ENCODE results near the gene SPTSSB.

DNA sequence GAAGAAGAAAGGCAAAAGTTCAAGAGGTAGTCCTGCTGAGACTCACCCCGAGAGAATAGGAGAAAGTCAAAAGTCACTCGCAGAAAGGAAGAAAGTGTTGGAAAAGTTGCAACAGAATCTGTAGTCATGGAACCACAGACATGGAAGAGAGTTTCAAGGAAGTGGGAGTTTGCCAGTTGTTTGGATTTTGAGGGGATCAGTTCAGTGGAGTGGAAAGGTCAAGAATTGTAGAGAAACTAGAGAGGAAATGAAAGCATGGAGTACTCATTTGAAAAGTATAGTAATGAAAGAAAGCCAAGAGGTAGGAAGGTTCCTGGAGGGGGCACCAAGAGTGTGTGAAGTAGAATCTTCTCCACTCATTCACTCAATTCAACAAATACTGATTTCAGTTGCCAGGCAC, 34.7 kb downstream of the SPTSSB start:
- TF ChIP-seq EZH2phosphoT487 (IDR thresholded peaks at IDR 0.05; ENCODE audit: insufficient read depth, low read depth) (no peak), EZH2 (IDR thresholded peaks at IDR 0.05; ENCODE audit: insufficient read depth, poor library complexity, severe bottlenecking) (no peak)

Measured in GM23248 (cell line).